Fibroblast of gingiva (primary cell): ENCODE results near the gene CD34.

Experiments used
- DNase-seq: peaks from one replicate; pipeline ENCODE4 v3.0.0-alpha.2; 2011; ENCODE audit warnings: low read depth

Gene CD34

DNA sequence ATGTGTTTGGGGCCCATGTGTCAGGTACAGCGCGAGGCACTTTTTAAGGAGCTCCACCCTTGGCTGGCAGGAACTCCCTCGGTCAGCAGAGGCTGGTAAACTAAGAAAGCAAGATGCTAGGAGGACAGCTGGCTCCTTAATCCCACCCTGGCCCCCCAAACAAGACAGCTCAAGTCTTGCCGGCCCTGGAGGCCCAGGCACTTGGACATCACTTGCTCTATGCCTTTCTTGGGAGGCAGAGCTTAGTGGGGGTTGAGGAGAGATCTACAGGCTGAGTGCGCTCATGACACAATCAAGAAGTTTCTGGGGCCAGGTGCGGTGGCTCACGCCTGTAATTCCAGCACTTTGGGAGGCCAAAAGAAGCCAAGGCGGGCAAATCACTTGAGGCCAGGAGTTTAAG, 78.1 kb downstream of the CD34 start:
- DNase-seq: no peak

DNA sequence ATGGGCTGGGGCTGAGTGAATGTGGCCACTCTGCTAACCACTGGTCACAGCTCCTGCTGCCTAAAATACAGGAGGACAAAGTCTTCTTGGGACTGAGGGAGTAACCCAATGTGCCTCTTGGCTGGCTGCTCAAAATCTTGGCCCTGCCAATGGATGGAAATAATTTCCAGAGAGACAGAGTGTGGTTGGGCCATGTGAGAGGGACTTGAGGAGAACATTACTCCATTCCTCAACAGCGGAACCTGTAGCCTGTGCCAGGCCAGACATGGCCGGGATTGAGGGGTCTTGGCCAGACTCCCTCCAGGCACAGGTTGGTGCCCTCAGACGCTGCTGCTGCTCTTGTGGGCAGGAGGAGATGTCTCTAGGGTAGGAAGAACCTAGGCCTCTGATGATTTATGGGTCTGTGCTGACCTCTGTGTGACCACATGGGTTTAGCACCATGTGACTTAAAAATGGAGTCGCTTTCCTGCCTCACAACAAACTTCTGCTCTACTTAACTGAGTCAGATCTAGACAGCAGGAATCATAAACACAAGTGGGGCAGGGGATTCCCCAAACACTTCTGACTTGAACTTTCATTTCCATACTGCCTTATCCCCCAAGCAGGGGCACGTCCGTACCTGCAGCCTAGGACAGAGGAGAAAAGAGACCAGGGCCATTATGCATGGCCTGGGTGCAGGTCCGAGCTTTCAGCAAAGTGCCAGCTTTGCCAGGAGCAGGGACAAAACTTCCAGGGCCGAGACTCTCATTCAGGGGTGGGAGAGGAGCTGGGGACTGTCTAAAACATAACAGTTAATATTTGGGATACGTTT, 79.2 kb downstream of the CD34 start:
- DNase-seq: no peak
